K562 (cell line): ENCODE measurements around the gene C9orf153. TPM values are rescaled to one million over a fixed set of nuclear protein-coding genes. Genes with fewer than 3 reads are reported as not detected.
A peak's percentile ranks its signal among the peaks of the same experiment; 100 is the strongest.

Experiments
- ATAC-seq: fragments of 200-7000 bp; cut with Tn5 transposase; 3 replicates; pipeline ENCODE4 v1.9.1; 2020; ENCODE audit warnings: moderate library complexity
- BruUV-seq: library from RNA; stranded (reverse); fragments of 400-500 nt; replicated peaks from 2 replicates; lab custom pipeline; 2021; lab: Mats Ljungman, UMichigan
- CTCF ChIA-PET: fragments of 300-600 bp; formaldehyde crosslinking; extraction: SDS; loops from one replicate; lab custom pipeline; 2021; ENCODE audit warnings: low intra/inter-chr PET ratio; lab: Yijun Ruan, JAX
- POLR2A ChIA-PET: fragments of 300-600, 350-650 bp; sonication (Branson Sonifier 250); formaldehyde crosslinking; extraction: SDS; loops from one replicate; lab custom pipeline; 2021; ENCODE audit warnings: antibody characterized with exemption, inconsistent platforms; lab: Yijun Ruan, JAX
- DNase-seq, 4 experiments: peaks; one replicate each; pipeline versions ENCODE4 v3.0.0 to v3.0.0-alpha.2; 2011 to 2018; ENCODE audit warnings: low spot score in 3 of 4, mixed read lengths in 3 of 4; ENCODE audit errors: extremely low read depth in 1 of 4
- FAIRE-seq: peaks from 2 replicates; lab custom pipeline; 2011; peaks lifted over from hg19 to GRCh38; lab: Jason Lieb, UNC
- H2AFZ ChIP-seq: 2 replicates; pipeline ENCODE4 v1.6.0; 2011; ENCODE audit warnings: low read depth, low read length, control low read depth, inconsistent platforms
- H3K27ac ChIP-seq: fragments of 200-600 bp; 3 replicates; pipeline ENCODE4 v1.8.0; 2011; ENCODE audit warnings: low read depth, mild to moderate bottlenecking, control low read depth, inconsistent platforms, low read length, moderate library complexity, mixed read lengths; ENCODE audit errors: extremely low read depth
- H3K27me3 ChIP-seq, 2 experiments: fragments of 300-600 bp in 1 of 2; 2 replicates in 1 of 2; 3 replicates in 1 of 2; pipeline versions ENCODE4 v1.6.0 to v1.8.0; 2011; ENCODE audit warnings: inconsistent platforms in 2 of 2, low read length in 2 of 2, mild to moderate bottlenecking in 1 of 2, mixed read lengths in 1 of 2, moderate library complexity in 1 of 2; ENCODE audit not compliant: control insufficient read depth in 2 of 2, insufficient read depth in 2 of 2
- H3K36me3 ChIP-seq: fragments of 300-600 bp; 3 replicates; pipeline ENCODE4 v1.8.0; 2011; ENCODE audit warnings: mild to moderate bottlenecking, low read length, inconsistent platforms; ENCODE audit not compliant: control insufficient read depth, insufficient read depth
- H3K4me1 ChIP-seq, 2 experiments: fragments of 200-600 bp in 1 of 2; replicated peaks in 1 of 2; 2 replicates in 1 of 2; 3 replicates in 1 of 2; pipeline versions ENCODE4 v1.5.1 to v1.8.0; 2011; ENCODE audit warnings: inconsistent platforms in 2 of 2, low read length in 2 of 2, mild to moderate bottlenecking in 1 of 2, mixed read lengths in 1 of 2, moderate library complexity in 1 of 2; ENCODE audit not compliant: control insufficient read depth in 2 of 2, insufficient read depth in 2 of 2
- H3K4me2 ChIP-seq: 2 replicates; pipeline ENCODE4 v1.6.1; 2011; ENCODE audit warnings: low read length, control low read depth, inconsistent platforms, mixed read lengths; ENCODE audit not compliant: insufficient read depth
- H3K4me3 ChIP-seq: fragments of 200-600 bp; sonication (generic), shearing (Covaris generic); 2 replicates; pipeline ENCODE4 v1.5.1; 2016; ENCODE audit warnings: control low read depth, inconsistent platforms
- H3K79me2 ChIP-seq: fragments of 200-600 bp; 3 replicates; pipeline ENCODE4 v1.8.0; 2011; ENCODE audit warnings: low read length, inconsistent platforms; ENCODE audit not compliant: control insufficient read depth, insufficient read depth
- H3K9ac ChIP-seq, 2 experiments: 2 replicates each; pipeline versions ENCODE4 v1.6.0 to v1.6.1; 2011; ENCODE audit warnings: low read depth in 2 of 2, low read length in 2 of 2, control low read depth in 1 of 2, inconsistent platforms in 1 of 2, mild to moderate bottlenecking in 1 of 2, mixed read lengths in 1 of 2; ENCODE audit not compliant: insufficient read depth in 1 of 2
- H3K9me1 ChIP-seq: one replicate; pipeline ENCODE4 v1.6.0; 2011; ENCODE audit warnings: inconsistent platforms, mild to moderate bottlenecking, low read length, moderate library complexity; ENCODE audit not compliant: control insufficient read depth, insufficient read depth
- H3K9me3 ChIP-seq: replicated peaks from 2 replicates; pipeline ENCODE4 v1.5.1; 2011; ENCODE audit warnings: low read depth, low read length, inconsistent platforms; ENCODE audit not compliant: control insufficient read depth, insufficient read depth
- H4K20me1 ChIP-seq: replicated peaks from 2 replicates; pipeline ENCODE4 v1.6.1; 2011; ENCODE audit warnings: low read length, inconsistent platforms, mixed read lengths; ENCODE audit not compliant: control insufficient read depth, insufficient read depth
- CBX3 ChIP-seq, 2 experiments: IDR thresholded peaks; 1 replicate in 1 of 2; 2 replicates in 1 of 2; pipeline ENCODE4 v1.6.1; 2012; ENCODE audit warnings: inconsistent platforms in 2 of 2, low read length in 2 of 2, borderline replicate concordance in 1 of 2, control low read depth in 1 of 2
- FOXA1 ChIP-seq: fragments of 450-650 bp; IDR thresholded peaks from 2 replicates; pipeline ENCODE4 v1.6.1; 2016; ENCODE audit warnings: mild to moderate bottlenecking, borderline replicate concordance
- PTRF ChIP-seq: fragments of 450-650 bp; IDR thresholded peaks from 2 replicates; pipeline ENCODE4 v1.6.1; 2016; ENCODE audit warnings: mild to moderate bottlenecking, missing genetic modification characterization, missing compliant biosample characterization
- SAP30 ChIP-seq: fragments of 200-600 bp; sonication (generic); IDR thresholded peaks from 2 replicates; pipeline ENCODE4 v1.6.1; 2012; ENCODE audit warnings: borderline replicate concordance, low read depth, mild to moderate bottlenecking, moderate library complexity, low read length, control low read depth, inconsistent platforms; ENCODE audit not compliant: insufficient read depth, poor library complexity, severe bottlenecking
- SUPT5H ChIP-seq: fragments of 450-650 bp; IDR thresholded peaks from 2 replicates; pipeline ENCODE4 v1.6.1; 2016
- XRCC4 ChIP-seq: IDR thresholded peaks from one replicate; pipeline ENCODE4 v1.6.1; 2011; ENCODE audit not compliant: insufficient read depth, insufficient read length; ENCODE audit errors: extremely low read depth
- ZFP91 ChIP-seq: sonication (generic); formaldehyde crosslinking; IDR thresholded peaks from 2 replicates; pipeline ENCODE4 v1.8.0; 2022; ENCODE audit warnings: mild to moderate bottlenecking, missing genetic modification reagents
- WGBS: fragments of 100-300 bp; shearing (Covaris generic); methylation state at CpG from one replicate; pipeline ENCODE4 v1.1.6; 2016; ENCODE audit warnings: low coverage, mixed read lengths; ENCODE audit not compliant: insufficient coverage; ENCODE audit errors: missing lambda C conversion rate; 5-methylcytosine and 5-hydroxymethylcytosine counted together
- in situ Hi-C: fragments of 300-500 bp; cut with MboI; formaldehyde crosslinking; loops from 4 replicates; pipeline ENCODE4 v1.15.0; 2018; ENCODE audit warnings: inconsistent platforms, mixed read lengths
- intact Hi-C: fragments of 100-400 bp; cut with micrococcal nuclease; formaldehyde crosslinking; loops from 2 replicates; pipeline ENCODE4 v1.14.2; 2022
- polyA plus RNA-seq, 8 experiments: library from polyadenylated mRNA; depleted of rRNA in 4 of 8; stranded (reverse) in 5 of 8; unstranded in 3 of 8; fragments of >200 nt; fragmentation: Nextera tagmentation in 2 of 8; fragmentation: Illumina TruSeq in 1 of 8; extraction: Ambion mirVana in 2 of 8; extraction: Trizol in 1 of 8; gene quantifications; 2 replicates each; pipeline versions ENCODE4 v1.2.1 to v1.2.3, GENCODE V29; 2011 to 2014; ENCODE audit warnings: inconsistent platforms in 1 of 8, missing spikeins in 1 of 8
- total RNA-seq, 7 experiments: library from RNA; depleted of rRNA in 6 of 7; stranded (reverse); fragments of >200 nt in 6 of 7; fragmentation: Illumina TruSeq in 2 of 7; extraction: Trizol in 2 of 7; gene quantifications; 2 replicates each; pipeline versions ENCODE4 v1.2.1 to v1.2.3, GENCODE V29; 2011 to 2021; ENCODE audit warnings: low replicate concordance in 1 of 7

The C9orf153 gene
- total and polyA plus RNA-seq, 9 of the 15 experiments (the other 6 are each of a cell fraction or from before 2014, with no cell fraction given): 0.07 to 1.2 (median 0.11) TPM; not detected in 5

- TF ChIP-seq SAP30 (peak; percentile 50), SUPT5H (no peak), XRCC4 (no peak)
- TF ChIP-seq, all 486 proteins: peak for 9
Measured at GRCh38 chr9:86281593-86282076, 22.2 kb upstream of the C9orf153 start (continued).

- POLR2A ChIA-PET: interaction anchor here (0.7 kb wide), 1 partner anchor 10 kb away, joined by 3 read pairs; no protein-coding TSS in a partner anchor
- Histone ChIP-seq H3K36me3 (peaks cover 35% of the 10 kb centered on the region; the same call in 2 of the 3 replicates), H3K9ac (peak overlapping the region in 1 of 2 experiments; percentile 85; a peak in 2 of 4 replicates), H3K27me3 (no peaks in the 10 kb centered on the region), H3K4me1 (peaks cover 14 to 22% of the 10 kb centered on the region in 2 experiments; a peak in 4 of 5 replicates), H3K4me3 (peak overlapping the region; percentile 83; the same call in 1 of the 2 replicates), H3K9me3 (no peaks in the 10 kb centered on the region), H2AFZ (no peak overlapping the region), H4K20me1 (peaks cover 3% of the 10 kb centered on the region; the same call in 1 of the 2 replicates), H3K9me1 (no peaks in the 10 kb centered on the region), H3K27ac (no peak overlapping the region), H3K4me2 (peak overlapping the region; percentile 34), H3K79me2 (peaks cover 61% of the 10 kb centered on the region)
- intact Hi-C loops: no loop called here
- TF ChIP-seq FOXA1 (no peak), CBX3 (IDR thresholded peaks at IDR 0.05; ENCODE audit: borderline replicate concordance in 1 of 2, low read length in 2 of 2) (no peak), PTRF (tag) (no peak), ZFP91 (CRISPR knock-in tag) (no peak)
- WGBS: 86% methylated on average over 6 of the region's 7 CpGs
- ATAC-seq (no peak), DNase-seq (no peak), FAIRE-seq (no peak)
- no TSS peak for BruUV-seq
- in situ Hi-C loops: no loop called here
- CTCF ChIA-PET: no interaction called here
Measured at GRCh38 chr9:86280580-86280979, 21.1 kb upstream of the C9orf153 start.
